ENCODE measurements around the gene MANEAL. TPM values are rescaled to one million over a fixed set of nuclear protein-coding genes. Genes with fewer than 3 reads are reported as not detected.

Gene MANEAL
- total RNA-seq, 1 experiment from 2014 or later = 6.4 TPM

- POLR2A ChIA-PET = interaction anchor here (0.7 to 2.4 kb wide), 6 partner anchors 14 to 634 kb away, joined by 3 to 16 read pairs (median 8); partner anchors contain the start of genes CDCA8, MANEAL and MTF1
- ATAC-seq (peak; percentile 49), DNase-seq (ENCODE audit: low spot score) (peak; percentile 48)
- Mint-ChIP-seq H3K9me3 (no peaks in the 10 kb centered on the region), H3K36me3 (peaks cover 26% of the 10 kb centered on the region), H3K4me1 (peaks cover 11% of the 10 kb centered on the region; the same call in 1 of the 2 replicates), H3K4me3 (peak overlapping the region; percentile 88), H3K27me3 (ENCODE audit: low read depth) (no peaks in the 10 kb centered on the region), H3K27ac (peak overlapping the region; percentile 69)
- CTCF ChIA-PET = interaction anchor here (0.7 to 2.9 kb wide), 11 partner anchors 9 to 221 kb away, joined by 3 to 34 read pairs (median 4); partner anchors contain the start of genes EPHA10 and MTF1
- no peak for TF ChIP-seq CREM (CRISPR knock-in tag; IDR thresholded peaks at IDR 0.05)
- TF ChIP-seq FOXP1 (CRISPR knock-in tag; IDR thresholded peaks at IDR 0.05; ENCODE audit: borderline replicate concordance) = 0 out of 2 replicates have a peak, but pooled peaks have one; percentile 47
- TF ChIP-seq SP1 (CRISPR knock-in tag; conservative IDR thresholded peaks at IDR 0.05) = no peak
- no peak for TF ChIP-seq RORB (CRISPR knock-in tag; IDR thresholded peaks at IDR 0.05)
- no peak for TF ChIP-seq TEAD4 (CRISPR knock-in tag; IDR thresholded peaks at IDR 0.05)
- TF ChIP-seq ARID4B (CRISPR knock-in tag; IDR thresholded peaks at IDR 0.05; ENCODE audit: borderline replicate concordance) = peak; percentile 52; the same call in 1 of the 2 replicates
- TF ChIP-seq KAT7 (CRISPR knock-in tag; IDR thresholded peaks at IDR 0.05; ENCODE audit: borderline replicate concordance) = no peak
- no peak for TF ChIP-seq MXD4 (CRISPR knock-in tag; IDR thresholded peaks at IDR 0.05; ENCODE audit: borderline replicate concordance)
- no peak for TF ChIP-seq ZNF121 (CRISPR knock-in tag; IDR thresholded peaks at IDR 0.05)
- no peak for TF ChIP-seq PREB (CRISPR knock-in tag; IDR thresholded peaks at IDR 0.05; ENCODE audit: borderline replicate concordance)
- TF ChIP-seq GTF2I (CRISPR knock-in tag; conservative IDR thresholded peaks at IDR 0.05) = no peak
- TF ChIP-seq ZNF423 (CRISPR knock-in tag; IDR thresholded peaks at IDR 0.05) = no peak
- no peak for TF ChIP-seq HMGA2 (CRISPR knock-in tag; IDR thresholded peaks at IDR 0.05)
- peak; percentile 10; the same call in 1 of the 2 replicates for TF ChIP-seq FOXK1 (CRISPR knock-in tag; IDR thresholded peaks at IDR 0.05)
- no peak for TF ChIP-seq CBFB (CRISPR knock-in tag; IDR thresholded peaks at IDR 0.05; ENCODE audit: low read depth)
- TF ChIP-seq ZNF138 (CRISPR knock-in tag; conservative IDR thresholded peaks at IDR 0.05) = no peak
- 0 out of 2 replicates have a peak, but pooled peaks have one; percentile 38 for TF ChIP-seq ELF4 (CRISPR knock-in tag; IDR thresholded peaks at IDR 0.05; ENCODE audit: low read depth)
- TF ChIP-seq E2F1 (CRISPR knock-in tag; IDR thresholded peaks at IDR 0.05) = no peak
- TF ChIP-seq MYBL2 (CRISPR knock-in tag; IDR thresholded peaks at IDR 0.05) = 0 out of 2 replicates have a peak, but pooled peaks have one; percentile 37
- no peak for TF ChIP-seq ZMAT4 (CRISPR knock-in tag; IDR thresholded peaks at IDR 0.05)
- no peak for TF ChIP-seq TP53 (CRISPR knock-in tag; IDR thresholded peaks at IDR 0.05)
- TF ChIP-seq E2F4 (CRISPR knock-in tag; IDR thresholded peaks at IDR 0.05; ENCODE audit: borderline replicate concordance, low read depth) = peak; percentile 29; the same call in 1 of the 2 replicates
- no peak for TF ChIP-seq NFATC4 (CRISPR knock-in tag; IDR thresholded peaks at IDR 0.05)
- TF ChIP-seq PRDM15 (CRISPR knock-in tag; IDR thresholded peaks at IDR 0.05) = no peak
- no peak for TF ChIP-seq ZNF416 (CRISPR knock-in tag; IDR thresholded peaks at IDR 0.05)
These were observed 15.0 kb downstream of the MANEAL start for GRCh38 chr1:37808369-37809319.
